ENCODE measurements around the gene IL17RC.
"Not testable (repeated sequence)": the region's sequence is repeated elsewhere in the genome, so short reads cannot be mapped to it uniquely, and the experiment has no call there.

IL17RC gene

GRCh38 chr3:9897408-9898372, 19.2 kb upstream of the IL17RC start:
- in situ Hi-C loops (cut with HindIII; ENCODE audit: low pct_ligation_motif_present, low sequenced_read_pairs): no loop called here
- Histone ChIP-seq H3K4me3 (ENCODE audit: low read depth, low read length) (no peak overlapping the region), H3K27ac (peak overlapping the region; percentile 50), H3K27me3 (replicated peaks) (no peaks in the 10 kb centered on the region), H3K36me3 (replicated peaks) (peaks cover 10% of the 10 kb centered on the region)
- DNase-seq: no peak
- TF ChIP-seq CTCF (IDR thresholded peaks at IDR 0.05; ENCODE audit: low read depth, low read length, missing control alignments): no peak

GRCh38 chr3:9898467-9899241, 18.2 kb upstream of the IL17RC start:
- Histone ChIP-seq H3K36me3 (replicated peaks) (peaks cover 1% of the 10 kb centered on the region), H3K27ac (no peak overlapping the region), H3K4me3 (ENCODE audit: low read depth, low read length) (no peak overlapping the region), H3K27me3 (replicated peaks) (no peaks in the 10 kb centered on the region)
- DNase-seq: no peak
- in situ Hi-C loops (cut with HindIII; ENCODE audit: low pct_ligation_motif_present, low sequenced_read_pairs): no loop called here
- TF ChIP-seq CTCF (IDR thresholded peaks at IDR 0.05; ENCODE audit: low read depth, low read length, missing control alignments): no peak

GRCh38 chr3:9899289-9899791, 17.6 kb upstream of the IL17RC start:
- in situ Hi-C loops (cut with HindIII; ENCODE audit: low pct_ligation_motif_present, low sequenced_read_pairs): no loop called here
- TF ChIP-seq CTCF (IDR thresholded peaks at IDR 0.05; ENCODE audit: low read depth, low read length, missing control alignments): no peak

GRCh38 chr3:9900965-9901415, 15.9 kb upstream of the IL17RC start:
- H3K4me3 ChIP-seq (ENCODE audit: low read depth, low read length); H3K36me3 ChIP-seq (replicated peaks); H3K27me3 ChIP-seq (replicated peaks); in situ Hi-C loops (cut with HindIII; ENCODE audit: low pct_ligation_motif_present, low sequenced_read_pairs); H3K27ac ChIP-seq; DNase-seq: not testable (repeated sequence)

More at GRCh38 chr3:9899289-9899791, 17.6 kb upstream of the IL17RC start:
- Histone ChIP-seq H3K36me3 (replicated peaks) (no peaks in the 10 kb centered on the region), H3K4me3 (ENCODE audit: low read depth, low read length) (no peak overlapping the region), H3K27ac (no peak overlapping the region), H3K27me3 (replicated peaks) (no peaks in the 10 kb centered on the region)
- no peak for DNase-seq

GRCh38 chr3:9901967-9902366, 14.9 kb upstream of the IL17RC start:
- DNase-seq: no peak
- in situ Hi-C loops (cut with HindIII; ENCODE audit: low pct_ligation_motif_present, low sequenced_read_pairs): no loop called here
- TF ChIP-seq CTCF (IDR thresholded peaks at IDR 0.05; ENCODE audit: low read depth, low read length, missing control alignments): no peak
- Histone ChIP-seq H3K27ac (no peak overlapping the region), H3K4me3 (ENCODE audit: low read depth, low read length) (no peak overlapping the region), H3K36me3 (replicated peaks) (no peaks in the 10 kb centered on the region), H3K27me3 (replicated peaks) (no peaks in the 10 kb centered on the region)

Measured in brain microvascular endothelial cell (primary cell).